OCI-M1 (cell line): ENCODE measurements around the gene TSPAN33.
A peak's percentile ranks its signal among the peaks of the same experiment; 100 is the strongest.

Experiments
- DNase-seq: peaks from one replicate; lab custom pipeline; 2025; lab: John Stamatoyannopoulos, UW

TSPAN33 gene

GRCh38 chr7:129144095-129144833 is at the start of gene TSPAN33:
Gene TSPAN33, plus strand, starts transcription at chr7:129144707. Its CDS starts 274 bp downstream, at chr7:129144981.
- peak; percentile 58 for DNase-seq

- DNase-seq: no peak
These were observed 49.2 kb upstream of the TSPAN33 start for GRCh38 chr7:129095258-129095657.

GRCh38 chr7:129098409-129099084 is 46.0 kb upstream of the TSPAN33 start:
- DNase-seq: no peak

- DNase-seq: no peak
These were observed 43.7 kb upstream of the TSPAN33 start for GRCh38 chr7:129100827-129101166.

GRCh38 chr7:129101746-129102145 is 42.8 kb upstream of the TSPAN33 start:
- DNase-seq: no peak

GRCh38 chr7:129103561-129104324 is 40.8 kb upstream of the TSPAN33 start:
- no peak for DNase-seq

GRCh38 chr7:129108581-129108980 is 35.9 kb upstream of the TSPAN33 start:
- no peak for DNase-seq

- DNase-seq: peak; percentile 18
These were observed 34.1 kb upstream of the TSPAN33 start for GRCh38 chr7:129110258-129110981.

- no peak for DNase-seq
These were observed 33.5 kb upstream of the TSPAN33 start for GRCh38 chr7:129110982-129111376.

- no peak for DNase-seq
These were observed 28.8 kb upstream of the TSPAN33 start for GRCh38 chr7:129115676-129116075.

- no peak for DNase-seq
These were observed 26.3 kb upstream of the TSPAN33 start for GRCh38 chr7:129118182-129118581.

GRCh38 chr7:129118976-129119375 is 25.5 kb upstream of the TSPAN33 start:
- DNase-seq: no peak

- DNase-seq: peak; percentile 61
These were observed 22.9 kb upstream of the TSPAN33 start for GRCh38 chr7:129121501-129122077.

- DNase-seq: no peak
These were observed 22.3 kb upstream of the TSPAN33 start for GRCh38 chr7:129122078-129122750.

- peak; percentile 11 for DNase-seq
These were observed 21.6 kb upstream of the TSPAN33 start for GRCh38 chr7:129122751-129123509.

- DNase-seq: no peak
These were observed 21.0 kb upstream of the TSPAN33 start for GRCh38 chr7:129123510-129123857.

GRCh38 chr7:129126314-129126713 is 18.2 kb upstream of the TSPAN33 start:
- DNase-seq: no peak

GRCh38 chr7:129127154-129127553 is 17.4 kb upstream of the TSPAN33 start:
- no peak for DNase-seq

- no peak for DNase-seq
These were observed 16.9 kb upstream of the TSPAN33 start for GRCh38 chr7:129127601-129128000.

- no peak for DNase-seq
These were observed 10.0 kb upstream of the TSPAN33 start for GRCh38 chr7:129134356-129134987.
